Measurements from ENCODE around the gene ALG14. TPM values are rescaled to one million over a fixed set of nuclear protein-coding genes. Genes with fewer than 3 reads are reported as not detected.

ALG14 gene, protein sequence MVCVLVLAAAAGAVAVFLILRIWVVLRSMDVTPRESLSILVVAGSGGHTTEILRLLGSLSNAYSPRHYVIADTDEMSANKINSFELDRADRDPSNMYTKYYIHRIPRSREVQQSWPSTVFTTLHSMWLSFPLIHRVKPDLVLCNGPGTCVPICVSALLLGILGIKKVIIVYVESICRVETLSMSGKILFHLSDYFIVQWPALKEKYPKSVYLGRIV
- 2.6 and 3.0 TPM in 2 replicates for polyA plus RNA-seq
- polyA minus RNA-seq: 3.7 and 4.9 TPM in 2 replicates

DNA sequence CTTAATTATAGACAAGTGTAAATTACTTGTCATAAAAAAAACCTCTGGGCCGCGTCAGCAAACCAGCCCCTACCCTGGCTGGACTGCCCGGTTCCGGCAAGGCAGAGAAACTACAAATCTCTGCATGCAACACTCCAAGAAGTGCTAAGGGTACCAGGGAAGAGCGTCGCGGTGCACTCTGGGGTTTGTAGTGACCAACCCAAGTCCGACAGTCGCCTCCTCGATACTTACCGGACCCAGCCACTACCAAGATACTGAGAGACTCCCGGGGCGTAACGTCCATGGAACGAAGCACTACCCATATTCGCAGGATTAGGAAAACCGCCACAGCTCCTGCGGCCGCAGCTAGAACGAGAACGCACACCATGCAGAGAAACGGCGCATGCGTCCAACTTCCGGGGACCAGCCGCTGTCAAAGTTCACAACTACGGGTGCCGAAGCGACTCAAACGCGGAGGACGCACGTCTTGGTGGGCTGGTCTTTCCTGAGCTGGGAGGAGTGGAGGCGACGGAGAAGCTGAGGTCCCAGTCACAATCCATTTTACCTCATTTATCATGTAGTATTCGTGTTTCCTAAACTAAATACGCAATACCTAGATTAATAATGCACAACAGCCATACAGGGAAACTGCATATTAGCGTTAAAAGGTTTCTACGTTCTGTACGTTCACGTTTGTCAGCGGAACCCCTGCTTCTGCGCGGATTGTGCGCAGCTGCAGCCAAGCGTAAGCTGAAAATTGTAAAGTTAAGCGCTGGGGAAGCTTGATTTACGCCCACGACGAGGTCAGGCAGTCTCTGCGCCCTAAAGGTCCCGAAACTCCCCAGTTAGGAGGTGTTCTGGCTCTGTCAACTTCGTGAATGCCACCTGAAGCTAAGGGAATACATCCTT is at the start of gene ALG14:
ALG14 (minus strand) TSS at position 420 of the 888 bp plus-strand sequence; CDS start at position 367, 53 bp downstream.
- peak within 1 kb of the TSS; percentile 73 for H3K4me3 ChIP-seq (ENCODE audit: low read length)
- peak within 1 kb of the TSS; percentile 90 for H2AFZ ChIP-seq (ENCODE audit: low read depth, low read length)
- H3F3A ChIP-seq (ENCODE audit: insufficient read depth, low read length, poor library complexity, severe bottlenecking): no peaks in the 10 kb centered on the region
- no peaks in the 10 kb centered on the region for H3K36me3 ChIP-seq (ENCODE audit: insufficient read depth, low read length)
- no peaks in the 10 kb centered on the region for H3K79me2 ChIP-seq (replicated peaks; ENCODE audit: insufficient read depth, low read length)
- H4K20me1 ChIP-seq (ENCODE audit: insufficient read depth): no peaks in the 10 kb centered on the region
- H3K4me2 ChIP-seq (ENCODE audit: low read length): peak within 1 kb of the TSS; percentile 77
- H3K9me3 ChIP-seq (ENCODE audit: low read length): no peaks in the 10 kb centered on the region
- TF ChIP-seq MXI1 (conservative IDR thresholded peaks at IDR 0.05; ENCODE audit: poor library complexity, severe bottlenecking) (peak; percentile 89), SMC3 (conservative IDR thresholded peaks at IDR 0.05; ENCODE audit: poor library complexity) (peak; percentile 55), EP300 (conservative IDR thresholded peaks at IDR 0.05; ENCODE audit: poor library complexity, severe bottlenecking) (peak; percentile 39), POLR2AphosphoS5 (IDR thresholded peaks at IDR 0.05) (peak; percentile 91), EZH2 (IDR thresholded peaks at IDR 0.05; ENCODE audit: borderline replicate concordance, insufficient read depth, low read length, poor library complexity, severe bottlenecking) (no peak), TAF1 (IDR thresholded peaks at IDR 0.05; ENCODE audit: low read depth) (peak; percentile 65), RAD21 (conservative IDR thresholded peaks at IDR 0.05) (peak; percentile 58)
- TF ChIP-seq, protein P1, sequence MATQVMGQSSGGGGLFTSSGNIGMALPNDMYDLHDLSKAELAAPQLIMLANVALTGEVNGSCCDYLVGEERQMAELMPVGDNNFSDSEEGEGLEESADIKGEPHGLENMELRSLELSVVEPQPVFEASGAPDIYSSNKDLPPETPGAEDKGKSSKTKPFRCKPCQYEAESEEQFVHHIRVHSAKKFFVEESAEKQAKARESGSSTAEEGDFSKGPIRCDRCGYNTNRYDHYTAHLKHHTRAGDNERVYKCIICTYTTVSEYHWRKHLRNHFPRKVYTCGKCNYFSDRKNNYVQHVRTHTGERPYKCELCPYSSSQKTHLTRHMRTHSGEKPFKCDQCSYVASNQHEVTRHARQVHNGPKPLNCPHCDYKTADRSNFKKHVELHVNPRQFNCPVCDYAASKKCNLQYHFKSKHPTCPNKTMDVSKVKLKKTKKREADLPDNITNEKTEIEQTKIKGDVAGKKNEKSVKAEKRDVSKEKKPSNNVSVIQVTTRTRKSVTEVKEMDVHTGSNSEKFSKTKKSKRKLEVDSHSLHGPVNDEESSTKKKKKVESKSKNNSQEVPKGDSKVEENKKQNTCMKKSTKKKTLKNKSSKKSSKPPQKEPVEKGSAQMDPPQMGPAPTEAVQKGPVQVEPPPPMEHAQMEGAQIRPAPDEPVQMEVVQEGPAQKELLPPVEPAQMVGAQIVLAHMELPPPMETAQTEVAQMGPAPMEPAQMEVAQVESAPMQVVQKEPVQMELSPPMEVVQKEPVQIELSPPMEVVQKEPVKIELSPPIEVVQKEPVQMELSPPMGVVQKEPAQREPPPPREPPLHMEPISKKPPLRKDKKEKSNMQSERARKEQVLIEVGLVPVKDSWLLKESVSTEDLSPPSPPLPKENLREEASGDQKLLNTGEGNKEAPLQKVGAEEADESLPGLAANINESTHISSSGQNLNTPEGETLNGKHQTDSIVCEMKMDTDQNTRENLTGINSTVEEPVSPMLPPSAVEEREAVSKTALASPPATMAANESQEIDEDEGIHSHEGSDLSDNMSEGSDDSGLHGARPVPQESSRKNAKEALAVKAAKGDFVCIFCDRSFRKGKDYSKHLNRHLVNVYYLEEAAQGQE (IDR thresholded peaks at IDR 0.05; ENCODE audit: borderline replicate concordance): no peak
- TF ChIP-seq, protein P2, sequence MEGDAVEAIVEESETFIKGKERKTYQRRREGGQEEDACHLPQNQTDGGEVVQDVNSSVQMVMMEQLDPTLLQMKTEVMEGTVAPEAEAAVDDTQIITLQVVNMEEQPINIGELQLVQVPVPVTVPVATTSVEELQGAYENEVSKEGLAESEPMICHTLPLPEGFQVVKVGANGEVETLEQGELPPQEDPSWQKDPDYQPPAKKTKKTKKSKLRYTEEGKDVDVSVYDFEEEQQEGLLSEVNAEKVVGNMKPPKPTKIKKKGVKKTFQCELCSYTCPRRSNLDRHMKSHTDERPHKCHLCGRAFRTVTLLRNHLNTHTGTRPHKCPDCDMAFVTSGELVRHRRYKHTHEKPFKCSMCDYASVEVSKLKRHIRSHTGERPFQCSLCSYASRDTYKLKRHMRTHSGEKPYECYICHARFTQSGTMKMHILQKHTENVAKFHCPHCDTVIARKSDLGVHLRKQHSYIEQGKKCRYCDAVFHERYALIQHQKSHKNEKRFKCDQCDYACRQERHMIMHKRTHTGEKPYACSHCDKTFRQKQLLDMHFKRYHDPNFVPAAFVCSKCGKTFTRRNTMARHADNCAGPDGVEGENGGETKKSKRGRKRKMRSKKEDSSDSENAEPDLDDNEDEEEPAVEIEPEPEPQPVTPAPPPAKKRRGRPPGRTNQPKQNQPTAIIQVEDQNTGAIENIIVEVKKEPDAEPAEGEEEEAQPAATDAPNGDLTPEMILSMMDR (IDR thresholded peaks at IDR 0.05; ENCODE audit: poor library complexity, severe bottlenecking): peak; percentile 20
- no peaks in the 10 kb centered on the region for H3K9me2 ChIP-seq (ENCODE audit: insufficient read depth, low read length)
- H3K9ac ChIP-seq (ENCODE audit: low read length): peak within 1 kb of the TSS; percentile 82
- H3K27me3 ChIP-seq (ENCODE audit: insufficient read depth, low read depth, low read length): no peaks in the 10 kb centered on the region
- H3K27ac ChIP-seq (ENCODE audit: low read length): peak within 1 kb of the TSS; percentile 89

DNA sequence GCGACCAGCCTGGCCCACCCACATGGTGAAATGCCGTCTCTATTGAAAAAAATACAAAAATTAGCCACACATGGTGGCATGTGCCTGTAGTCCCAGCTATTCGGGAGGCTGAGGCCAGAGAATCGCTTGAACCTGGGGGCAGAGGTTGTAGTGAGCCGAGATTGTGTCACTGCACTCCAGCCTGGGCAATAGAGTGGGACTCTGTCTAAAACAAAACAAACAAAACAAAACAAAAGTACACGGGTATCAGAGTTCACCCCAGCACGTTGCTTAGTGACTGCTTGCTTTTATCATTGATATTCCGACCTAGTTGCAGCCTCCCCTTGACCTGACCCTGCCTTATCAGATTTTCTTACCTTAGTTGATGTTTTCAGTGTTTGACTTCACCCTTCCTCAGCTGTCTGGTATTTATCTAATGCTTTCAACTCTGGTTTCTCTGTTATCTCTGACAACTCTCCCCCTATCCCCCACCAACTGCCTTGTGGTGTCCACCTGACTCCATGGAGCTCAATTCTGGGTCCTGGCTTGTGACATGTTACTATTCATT is 49.5 kb upstream of the ALG14 start:
- Histone ChIP-seq H3K9me3 (ENCODE audit: low read length) (no peaks in the 10 kb centered on the region), H3K4me2 (ENCODE audit: low read length) (no peak overlapping the region), H3K36me3 (ENCODE audit: insufficient read depth, low read length) (no peaks in the 10 kb centered on the region), H3K79me2 (replicated peaks; ENCODE audit: insufficient read depth, low read length) (no peaks in the 10 kb centered on the region), H3K27ac (ENCODE audit: low read length) (no peak overlapping the region), H3K9ac (ENCODE audit: low read length) (no peak overlapping the region), H2AFZ (ENCODE audit: low read depth, low read length) (no peak overlapping the region), H3K9me2 (ENCODE audit: insufficient read depth, low read length) (no peaks in the 10 kb centered on the region), H3F3A (ENCODE audit: insufficient read depth, low read length, poor library complexity, severe bottlenecking) (no peaks in the 10 kb centered on the region), H3K27me3 (ENCODE audit: insufficient read depth, low read depth, low read length) (peaks cover 5% of the 10 kb centered on the region), H3K4me3 (ENCODE audit: low read length) (no peak overlapping the region), H4K20me1 (ENCODE audit: insufficient read depth) (no peaks in the 10 kb centered on the region)
- TF ChIP-seq EZH2 (IDR thresholded peaks at IDR 0.05; ENCODE audit: borderline replicate concordance, insufficient read depth, low read length, poor library complexity, severe bottlenecking) (no peak), MXI1 (conservative IDR thresholded peaks at IDR 0.05; ENCODE audit: poor library complexity, severe bottlenecking) (no peak), POLR2AphosphoS5 (IDR thresholded peaks at IDR 0.05) (no peak), TAF1 (IDR thresholded peaks at IDR 0.05; ENCODE audit: low read depth) (no peak), EP300 (conservative IDR thresholded peaks at IDR 0.05; ENCODE audit: poor library complexity, severe bottlenecking) (no peak), SMC3 (conservative IDR thresholded peaks at IDR 0.05; ENCODE audit: poor library complexity) (no peak), RAD21 (conservative IDR thresholded peaks at IDR 0.05) (no peak)
- TF ChIP-seq, protein P2 (IDR thresholded peaks at IDR 0.05; ENCODE audit: poor library complexity, severe bottlenecking): no peak
- TF ChIP-seq, protein P1 (IDR thresholded peaks at IDR 0.05; ENCODE audit: borderline replicate concordance): no peak

Measured in neural cell (in vitro differentiated cells).